H1 (cell line): ENCODE data around the gene SPN. TPM values are rescaled to one million over a fixed set of nuclear protein-coding genes. Genes with fewer than 3 reads are reported as not detected.

Experiments
- USF2 ChIP-seq: IDR thresholded peaks from 2 replicates; pipeline ENCODE4 v1.6.1; 2011; ENCODE audit warnings: low read length, improper control_type of control experiment
- polyA plus RNA-seq, 7 experiments: library from polyadenylated mRNA; depleted of rRNA in 3 of 7; stranded (reverse) in 5 of 7; unstranded in 2 of 7; fragments of >200 nt in 5 of 7; fragments of 200-250 nt in 2 of 7; gene quantifications; 1 replicate in 5 of 7; 2 replicates in 1 of 7; 4 replicates in 1 of 7; pipeline versions ENCODE4 v1.2.1 to v1.2.3, GENCODE V29; 2011 to 2013; ENCODE audit warnings: missing spikeins in 2 of 7, mixed read lengths in 2 of 7
- total RNA-seq: library from RNA; stranded (reverse); fragmentation: NEBNext Ultra II Directional; extraction: Animal tissue kit (Norgen Biotek cat#: 25700); gene quantifications from 2 replicates; pipeline ENCODE4 v1.2.1, GENCODE V29; 2021

Gene SPN
- total and polyA plus RNA-seq, 2 of the 8 experiments (the other 6 are each of a cell fraction or from before 2014, with no cell fraction given): 1.5 to 1.8 TPM

DNA sequence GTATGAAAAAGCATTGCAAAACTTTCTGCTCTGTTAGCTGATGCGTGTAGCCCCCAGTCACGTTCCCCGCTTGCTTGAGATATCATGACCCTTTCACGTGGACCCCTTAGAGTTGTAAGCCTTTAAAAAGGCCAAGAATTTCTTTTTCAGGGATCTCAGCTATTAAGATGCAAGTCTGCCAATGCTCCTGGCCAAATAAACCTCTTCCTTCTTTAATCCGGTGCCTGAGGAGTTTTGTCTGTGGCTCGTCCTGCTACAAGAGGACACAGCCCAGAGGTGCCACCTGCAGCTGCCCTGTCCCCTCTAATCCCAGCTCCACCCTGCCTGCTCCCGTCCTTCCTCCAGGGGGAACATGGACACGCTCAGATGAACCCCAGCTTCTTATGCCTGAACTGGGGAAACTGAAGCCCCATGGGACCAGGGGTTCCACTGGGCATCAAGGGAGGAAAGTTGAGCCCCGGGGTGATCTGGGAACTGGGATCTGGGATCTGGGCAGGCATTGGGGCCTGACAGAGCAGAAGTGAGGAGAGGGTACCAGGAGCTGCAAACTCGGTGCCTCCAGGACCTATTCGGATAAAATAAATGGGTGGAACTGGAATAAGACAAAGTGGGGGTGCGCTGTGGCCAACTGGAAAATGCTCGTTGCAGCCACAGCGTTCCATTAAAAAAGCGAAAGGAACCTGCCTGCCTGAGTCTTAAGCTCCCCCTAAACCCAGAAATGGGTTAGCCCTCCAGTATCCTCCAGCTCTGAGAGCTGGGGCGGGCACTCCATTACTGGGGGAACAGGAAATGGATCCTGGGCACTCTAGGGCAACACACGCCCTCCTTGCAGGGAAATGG lies 35.7 kb downstream of the SPN start (continued):
- no peak for TF ChIP-seq USF2
